Measurements from ENCODE around the gene GPR137C.

GPR137C gene

GRCh38 chr14:52683985-52684520, 131.4 kb downstream of the GPR137C start:
- no peak for DNase-seq

GRCh38 chr14:52686176-52686575, 133.5 kb downstream of the GPR137C start:
- DNase-seq: no peak
